ENCODE data around the gene CYP46A1.

CYP46A1 gene

GRCh38 chr14:99729991-99730875, 46.1 kb downstream of the CYP46A1 start:
- DNase-seq (ENCODE audit: low spot score), result peak; percentile 87

GRCh38 chr14:99730876-99731546, 46.9 kb downstream of the CYP46A1 start:
- DNase-seq (ENCODE audit: low spot score), result no peak

DNA sequence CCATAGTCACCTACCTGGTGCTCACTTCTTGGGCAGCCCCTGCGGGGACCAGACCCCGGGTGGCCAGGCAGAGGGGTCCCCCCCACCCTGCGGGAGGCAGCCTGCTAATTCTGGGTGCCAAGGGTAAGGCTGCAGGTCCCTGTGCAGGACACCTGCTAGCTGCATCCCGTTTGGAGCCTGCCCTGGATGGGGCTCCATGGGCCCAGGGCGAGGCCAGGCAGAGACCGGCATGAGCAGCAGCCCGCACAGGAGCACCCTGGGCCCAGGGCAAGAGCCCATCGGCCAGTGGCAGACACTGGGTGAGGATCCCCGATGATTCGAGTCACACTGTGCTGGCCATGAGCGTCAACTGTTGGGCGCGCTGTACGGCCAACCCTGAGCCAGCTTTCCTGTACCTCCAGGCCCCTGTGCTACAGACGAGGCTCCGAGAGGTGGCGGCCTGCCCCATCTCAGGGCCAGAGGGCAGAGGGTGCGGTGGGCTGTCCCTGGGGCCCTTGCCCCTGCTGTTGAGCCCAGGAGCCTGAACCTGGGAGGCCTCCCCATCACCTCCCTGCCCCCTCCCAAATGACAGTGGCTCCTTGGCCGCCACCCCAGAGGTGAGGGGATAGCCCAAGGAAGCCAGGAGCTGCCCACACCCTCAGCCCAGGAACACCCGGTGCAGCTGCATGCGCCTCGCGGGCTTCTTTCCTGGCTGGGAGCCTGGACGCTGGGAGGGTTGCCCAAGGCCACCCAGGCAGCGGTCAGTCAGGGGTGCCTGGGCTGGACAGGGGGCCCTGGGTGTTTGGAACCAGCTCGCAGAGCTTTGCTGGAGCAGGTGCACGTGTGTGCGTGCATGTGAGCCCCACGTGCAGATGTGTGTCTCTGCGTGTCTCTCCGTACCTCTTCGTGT, 47.7 kb downstream of the CYP46A1 start:
- DNase-seq (ENCODE audit: low spot score), result no peak

- DNase-seq (ENCODE audit: low spot score), result no peak
Observed at GRCh38 chr14:99732436-99733210, 48.5 kb downstream of the CYP46A1 start.

DNA sequence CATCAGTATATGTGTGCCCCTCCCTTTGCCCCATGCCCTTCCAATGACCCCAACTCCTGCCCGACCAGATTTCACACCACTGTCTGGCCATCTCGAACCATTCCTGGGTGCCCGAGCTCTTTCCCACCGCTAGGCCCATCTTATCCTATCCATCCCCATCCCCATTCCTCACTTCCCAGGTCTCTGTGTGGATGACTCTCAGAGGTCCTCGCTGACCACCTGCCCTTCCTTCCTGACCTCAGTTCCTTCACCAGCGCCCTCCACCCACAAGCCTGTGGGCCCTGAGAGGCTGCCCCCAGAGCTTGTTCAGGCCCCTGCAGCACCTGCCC, 49.1 kb downstream of the CYP46A1 start:
- DNase-seq (ENCODE audit: low spot score), result no peak

DNA sequence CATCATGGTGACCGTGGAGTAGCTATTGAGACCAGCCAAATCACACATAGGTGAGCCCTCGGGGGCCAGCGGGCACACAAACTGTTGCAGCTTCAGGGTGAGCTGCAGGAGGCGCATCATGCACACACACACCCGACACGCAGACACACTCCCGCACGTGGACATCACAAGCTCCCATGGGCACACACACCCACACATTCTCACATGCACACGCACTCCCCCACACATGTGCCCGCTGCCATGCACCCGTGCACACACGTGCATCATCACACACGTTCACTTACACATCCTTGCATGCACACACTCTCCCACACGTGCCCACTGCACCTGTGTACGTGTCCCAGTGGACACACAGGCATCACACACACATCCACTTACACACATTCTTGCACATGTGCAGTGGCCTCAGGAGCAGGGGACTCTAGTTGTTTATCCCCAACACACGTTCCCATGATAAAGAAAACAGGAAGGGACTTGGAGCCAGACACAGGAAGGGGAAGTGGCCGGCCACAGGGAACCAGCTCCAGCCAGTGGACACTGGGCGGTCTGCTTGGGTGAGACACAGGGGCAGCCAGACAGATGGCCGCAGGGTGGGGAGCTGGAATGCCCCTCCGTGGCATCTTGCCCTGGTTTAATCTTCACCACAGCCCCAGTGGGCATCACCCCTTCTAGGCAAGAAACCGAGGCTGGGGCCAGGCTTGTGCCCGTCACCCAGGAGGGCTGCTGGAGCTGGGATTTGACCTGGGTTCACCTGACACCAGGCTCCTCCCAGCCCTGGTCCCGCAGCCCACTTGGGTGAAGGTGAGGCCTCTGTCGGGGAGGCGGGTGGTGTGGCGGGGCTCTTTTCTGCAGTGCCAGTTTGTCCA, 49.7 kb downstream of the CYP46A1 start:
- DNase-seq (ENCODE audit: low spot score), result no peak

- no peak for DNase-seq (ENCODE audit: low spot score)
Observed at GRCh38 chr14:99734406-99735051, 50.4 kb downstream of the CYP46A1 start.

GRCh38 chr14:99735189-99736135, 51.4 kb downstream of the CYP46A1 start:
- DNase-seq (ENCODE audit: low spot score), result no peak

- no peak for DNase-seq (ENCODE audit: low spot score)
Observed at GRCh38 chr14:99736603-99737371, 52.7 kb downstream of the CYP46A1 start.

GRCh38 chr14:99737451-99737951, 53.4 kb downstream of the CYP46A1 start:
- no peak for DNase-seq (ENCODE audit: low spot score)

- DNase-seq (ENCODE audit: low spot score), result no peak
Observed at GRCh38 chr14:99737956-99738667, 54.0 kb downstream of the CYP46A1 start.

GRCh38 chr14:99740411-99740810, 56.3 kb downstream of the CYP46A1 start:
- DNase-seq (ENCODE audit: low spot score), result no peak

- DNase-seq (ENCODE audit: low spot score), result no peak
Observed at GRCh38 chr14:99741227-99741976, 57.3 kb downstream of the CYP46A1 start.

DNA sequence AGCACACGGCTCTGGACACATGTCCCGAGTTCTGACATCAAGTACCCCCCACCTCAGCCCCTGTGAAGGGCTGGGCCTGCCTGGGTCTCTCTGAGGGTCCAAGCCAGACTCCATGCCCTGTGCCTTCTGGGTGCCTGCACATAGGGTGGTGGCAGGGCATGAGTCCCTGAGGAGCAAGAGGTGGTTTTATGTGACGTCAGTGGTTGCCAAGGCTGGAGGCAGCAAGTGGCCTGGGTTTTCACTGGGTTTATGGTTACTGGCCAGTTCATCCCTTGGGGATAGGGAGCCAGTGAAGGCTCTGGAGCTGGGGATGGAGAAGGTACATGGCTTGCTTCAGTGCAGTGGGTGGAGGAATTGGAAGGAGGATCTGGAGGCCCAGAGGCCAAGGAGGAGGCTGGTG, 58.0 kb downstream of the CYP46A1 start:
- DNase-seq (ENCODE audit: low spot score), result no peak

DNA sequence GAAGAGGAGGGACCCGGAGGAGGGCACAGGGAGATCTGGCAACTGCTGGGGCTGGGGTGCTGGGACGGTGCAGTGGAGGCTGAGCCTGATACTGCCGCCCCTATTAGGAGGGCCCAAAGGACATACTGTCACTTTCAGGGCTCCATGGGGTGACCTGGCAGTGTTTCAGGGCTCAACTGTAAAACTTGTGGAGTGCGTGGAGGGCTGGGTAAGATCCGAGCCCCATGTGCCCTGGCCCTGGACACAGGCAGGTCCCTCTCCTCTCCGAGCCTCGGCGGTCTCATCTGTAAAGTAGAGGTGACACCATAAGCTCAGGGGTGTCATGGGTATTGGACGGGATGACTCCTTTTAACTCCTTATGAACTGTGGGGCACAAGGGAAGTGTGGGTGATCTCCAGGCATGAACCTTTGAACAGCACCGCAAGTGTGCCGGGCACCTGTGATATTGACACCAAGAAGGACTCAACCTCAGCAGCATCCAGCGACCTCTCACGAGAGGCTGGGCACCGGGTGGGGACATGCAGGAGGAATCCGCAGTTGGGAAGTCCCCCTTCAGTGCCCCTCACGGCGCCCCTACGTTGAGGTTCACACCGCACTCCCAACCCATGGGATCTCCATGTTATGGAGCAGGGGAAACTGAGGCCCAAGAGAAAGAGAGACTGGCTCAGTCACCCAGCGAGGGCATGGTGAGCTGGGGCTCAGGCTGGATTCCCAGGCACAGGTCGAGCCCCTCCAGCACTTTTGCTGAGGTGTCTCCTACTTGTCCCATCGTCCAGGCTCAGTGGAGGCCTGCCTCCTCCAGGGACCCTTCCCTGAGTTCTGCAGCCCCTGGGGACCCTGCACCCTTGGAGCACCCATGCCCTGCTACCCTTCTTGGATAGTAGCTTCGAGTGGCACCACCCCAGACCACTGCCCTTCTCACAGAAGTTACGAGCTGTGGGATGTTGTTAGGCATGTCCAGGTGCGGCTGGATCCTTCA, 58.7 kb downstream of the CYP46A1 start:
- DNase-seq (ENCODE audit: low spot score), result no peak

All from SW480 (cell line).